ENCODE results near the gene TRMU. TPM values are rescaled to one million over a fixed set of nuclear protein-coding genes. Genes with fewer than 3 reads are reported as not detected.
"Not testable (repeated sequence)": the region's sequence is repeated elsewhere in the genome, so short reads cannot be mapped to it uniquely, and the experiment has no call there.

TRMU gene
- total RNA-seq, 2 donors from 2014 or later, result 92.0 to 92.2 TPM

DNA sequence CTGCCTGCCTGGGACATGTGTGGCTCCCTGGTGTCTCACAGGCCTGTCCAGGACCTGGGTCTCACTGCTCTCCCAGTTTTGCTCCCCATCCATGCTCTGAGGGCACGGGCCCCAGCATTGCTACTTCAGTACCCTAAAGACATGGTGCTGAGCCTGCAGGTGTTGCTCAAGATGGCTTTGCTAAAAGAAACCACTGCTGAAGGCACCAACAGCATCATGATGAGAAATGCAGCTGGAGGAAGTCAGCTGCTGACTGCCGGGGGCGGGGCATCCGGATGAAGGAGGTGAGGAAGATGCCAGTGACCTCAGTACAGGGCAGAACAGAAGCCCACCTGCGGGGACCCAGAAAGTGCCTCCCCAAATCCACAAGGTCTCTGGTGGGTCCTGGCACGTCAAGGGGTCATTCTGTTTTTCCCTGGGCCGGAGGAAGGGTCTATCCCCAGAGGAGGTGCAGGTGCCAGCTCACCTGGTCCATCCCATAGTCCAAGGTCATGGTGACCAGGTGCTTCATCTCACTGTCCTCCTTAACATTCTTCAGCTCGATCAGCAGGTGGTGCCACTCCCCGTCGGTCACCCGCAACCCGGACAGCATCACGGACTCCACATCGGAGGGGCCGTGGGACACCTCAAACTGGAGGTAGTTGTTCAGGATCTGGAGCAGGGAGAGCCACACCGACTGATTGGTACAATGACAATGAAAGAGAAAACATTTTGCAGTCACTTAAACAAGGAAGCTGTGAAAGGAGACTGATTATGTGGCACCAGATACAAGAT is 63.9 kb downstream of the TRMU start:
- Mint-ChIP-seq H3K27me3 (no peaks in the 10 kb centered on the region), H3K9me3 (no peaks in the 10 kb centered on the region), H3K36me3 (ENCODE audit: low read depth) (no peaks in the 10 kb centered on the region), H3K4me3 (no peak overlapping the region), H3K4me1 (no peaks in the 10 kb centered on the region), H3K27ac (no peak overlapping the region)
- ATAC-seq (replicated peaks), result no peak

- Mint-ChIP-seq H3K4me3 (no peak overlapping the region), H3K4me1 (no peaks in the 10 kb centered on the region), H3K27ac (no peak overlapping the region), H3K9me3 (no peaks in the 10 kb centered on the region), H3K36me3 (ENCODE audit: low read depth) (no peaks in the 10 kb centered on the region), H3K27me3 (no peaks in the 10 kb centered on the region)
- no peak for ATAC-seq (replicated peaks)
Observed at GRCh38 chr22:46401370-46401769, 65.9 kb downstream of the TRMU start.

DNA sequence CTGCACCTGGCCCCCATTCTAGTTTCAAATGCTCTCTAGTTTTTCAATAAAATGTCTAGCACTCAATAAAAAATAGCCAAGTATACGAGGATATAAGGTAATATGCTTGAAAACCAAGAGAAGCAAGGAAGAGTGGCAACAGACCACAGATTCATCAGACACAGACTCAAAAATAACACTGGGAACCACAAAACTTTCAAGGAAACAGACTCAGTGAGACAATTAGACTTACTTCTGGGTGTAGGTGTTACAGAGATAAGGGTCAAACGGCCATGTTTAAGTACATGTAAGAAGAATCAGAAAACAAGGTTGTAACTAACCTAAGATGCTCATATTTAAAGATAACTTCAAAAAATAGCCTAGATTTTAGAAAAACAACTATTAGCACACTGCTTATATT is 67.0 kb downstream of the TRMU start:
- H3K36me3 Mint-ChIP-seq (ENCODE audit: low read depth), result no peaks in the 10 kb centered on the region
- H3K4me3 Mint-ChIP-seq, result no peak overlapping the region
- H3K4me1 Mint-ChIP-seq, result no peaks in the 10 kb centered on the region
- ATAC-seq (replicated peaks), result no peak
- no peaks in the 10 kb centered on the region for H3K9me3 Mint-ChIP-seq
- H3K27me3 Mint-ChIP-seq, result no peaks in the 10 kb centered on the region
- H3K27ac Mint-ChIP-seq, result no peak overlapping the region

DNA sequence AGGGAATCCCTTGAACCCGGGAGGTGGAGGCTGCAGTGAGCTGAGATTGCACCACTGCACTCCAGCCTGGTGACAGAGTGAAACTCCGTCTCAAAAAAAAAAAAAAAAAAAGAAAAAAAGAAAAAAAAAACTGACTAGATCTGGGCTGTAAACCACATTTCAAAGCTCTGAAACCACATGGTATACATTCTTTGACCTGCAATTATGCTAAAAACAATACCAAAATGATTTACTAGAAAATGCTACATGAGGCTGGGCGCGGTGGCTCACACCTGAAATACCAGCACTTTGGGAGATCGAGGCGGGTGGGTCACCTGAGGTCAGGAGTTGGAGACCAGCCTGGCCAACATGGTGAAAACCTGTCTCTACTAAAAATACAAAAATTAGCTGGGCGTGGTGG is 68.4 kb downstream of the TRMU start:
- not testable (repeated sequence) for H3K4me3 Mint-ChIP-seq; ATAC-seq (replicated peaks); H3K27ac Mint-ChIP-seq

DNA sequence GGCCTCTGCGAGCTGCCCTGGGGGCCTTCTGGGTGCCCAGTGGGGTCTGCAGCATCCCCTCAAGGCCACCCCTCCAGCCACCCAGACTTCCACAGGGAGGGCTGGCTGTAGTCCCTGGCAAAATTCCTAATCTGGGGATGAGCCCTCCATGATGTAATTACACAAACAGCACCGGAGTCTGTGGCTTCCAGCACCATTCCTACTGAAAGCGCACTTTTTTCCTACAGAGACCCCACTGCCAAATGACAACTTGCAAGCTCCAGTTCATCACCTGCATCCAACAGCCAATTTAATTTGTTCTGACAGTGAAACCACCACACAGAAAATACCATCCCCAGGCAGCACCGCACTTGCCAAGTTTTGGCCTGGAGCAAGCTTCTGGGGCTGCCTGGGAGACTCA is 70.4 kb downstream of the TRMU start:
- no peaks in the 10 kb centered on the region for H3K9me3 Mint-ChIP-seq
- H3K27me3 Mint-ChIP-seq, result no peaks in the 10 kb centered on the region
- no peak for ATAC-seq (replicated peaks)
- H3K36me3 Mint-ChIP-seq (ENCODE audit: low read depth), result no peaks in the 10 kb centered on the region
- no peak overlapping the region for H3K27ac Mint-ChIP-seq
- H3K4me1 Mint-ChIP-seq, result no peaks in the 10 kb centered on the region
- no peak overlapping the region for H3K4me3 Mint-ChIP-seq

More for the DNA sequence above, 68.4 kb downstream of the TRMU start:
- H3K9me3 Mint-ChIP-seq; H3K36me3 Mint-ChIP-seq (ENCODE audit: low read depth); H3K4me1 Mint-ChIP-seq; H3K27me3 Mint-ChIP-seq: not testable (repeated sequence)

DNA sequence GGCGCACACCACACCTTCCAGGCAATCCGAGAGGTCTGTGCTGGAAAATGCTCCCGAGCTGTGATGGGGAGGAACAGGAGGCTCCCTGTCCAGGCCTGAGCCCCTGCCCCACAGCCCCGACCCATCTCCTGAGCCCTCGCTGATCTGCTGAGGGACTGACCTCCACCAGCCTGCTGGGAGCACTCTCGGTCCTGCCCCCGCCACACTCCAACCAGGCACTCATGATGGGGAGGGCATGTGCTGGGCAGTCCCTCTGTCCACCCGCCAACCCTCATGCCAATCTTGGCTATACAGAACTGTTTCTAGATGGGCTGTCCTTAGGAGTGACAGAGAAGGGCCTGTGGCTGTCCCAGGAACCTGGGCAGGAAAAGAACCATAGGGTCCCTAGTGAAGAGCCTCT is 70.8 kb downstream of the TRMU start:
- no peaks in the 10 kb centered on the region for H3K27me3 Mint-ChIP-seq
- no peaks in the 10 kb centered on the region for H3K36me3 Mint-ChIP-seq (ENCODE audit: low read depth)
- no peak overlapping the region for H3K27ac Mint-ChIP-seq
- ATAC-seq (replicated peaks), result no peak
- no peaks in the 10 kb centered on the region for H3K9me3 Mint-ChIP-seq
- H3K4me1 Mint-ChIP-seq, result no peaks in the 10 kb centered on the region
- no peak overlapping the region for H3K4me3 Mint-ChIP-seq

GRCh38 chr22:46406791-46407190 is 71.3 kb downstream of the TRMU start:
- no peak overlapping the region for H3K27ac Mint-ChIP-seq
- H3K4me1 Mint-ChIP-seq, result no peaks in the 10 kb centered on the region
- H3K9me3 Mint-ChIP-seq, result no peaks in the 10 kb centered on the region
- H3K36me3 Mint-ChIP-seq (ENCODE audit: low read depth), result no peaks in the 10 kb centered on the region
- no peaks in the 10 kb centered on the region for H3K27me3 Mint-ChIP-seq
- no peak for ATAC-seq (replicated peaks)
- no peak overlapping the region for H3K4me3 Mint-ChIP-seq

Other genes starting within 250 kb of the TRMU start
- gene PPARA, start 185.2 kb upstream of the TRMU start, total RNA-seq, result 10 to 100 TPM; 15.4 to 18.7 TPM
- 1 to 10 TPM; 5.6 to 7.8 TPM for gene CDPF1, start 85.4 kb upstream of the TRMU start, total RNA-seq
- not detected for gene PKDREJ, start 72.4 kb upstream of the TRMU start, total RNA-seq
- gene TTC38, start 67.7 kb upstream of the TRMU start, total RNA-seq, result 10 to 100 TPM; 13.8 to 18.0 TPM
- 10 to 100 TPM; 36.9 to 62.1 TPM for gene GTSE1, start 38.8 kb upstream of the TRMU start, total RNA-seq
- under 1 TPM; 0.32 to 0.48 TPM for gene CELSR1, start 201.9 kb downstream of the TRMU start, total RNA-seq